ENCODE measurements around the gene ARNT2.
A peak's percentile ranks its signal among the peaks of the same experiment; 100 is the strongest.

Gene ARNT2

DNA sequence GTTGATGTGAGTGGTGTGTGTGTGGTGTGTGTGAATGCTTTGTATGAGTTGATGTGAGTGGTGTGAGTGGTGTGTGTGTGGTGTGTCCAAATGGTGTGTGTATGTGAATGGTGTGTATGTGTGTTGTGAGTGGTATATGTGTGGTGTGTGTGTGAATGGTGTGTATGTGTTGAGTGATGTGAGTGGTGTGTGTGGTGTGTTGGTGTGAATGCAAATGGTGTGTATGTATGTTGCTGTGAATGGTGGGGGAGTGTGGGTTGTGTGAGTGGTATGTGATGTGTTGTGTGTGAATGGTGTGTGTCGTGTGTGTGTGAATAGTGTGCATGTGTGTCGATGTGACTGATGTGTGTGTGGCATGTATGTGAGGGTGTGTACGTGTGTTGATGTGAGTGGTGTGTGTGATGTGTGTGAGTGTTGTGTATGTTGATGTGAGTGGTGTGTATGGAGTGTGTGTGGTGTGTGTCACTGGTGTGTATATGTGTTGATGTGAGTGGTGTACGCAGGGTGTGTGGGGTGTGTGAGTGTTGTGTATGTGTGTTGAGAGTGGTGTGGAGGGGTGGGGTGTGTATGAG, 40.6 kb downstream of the ARNT2 start:
- peak; percentile 15 for DNase-seq

DNA sequence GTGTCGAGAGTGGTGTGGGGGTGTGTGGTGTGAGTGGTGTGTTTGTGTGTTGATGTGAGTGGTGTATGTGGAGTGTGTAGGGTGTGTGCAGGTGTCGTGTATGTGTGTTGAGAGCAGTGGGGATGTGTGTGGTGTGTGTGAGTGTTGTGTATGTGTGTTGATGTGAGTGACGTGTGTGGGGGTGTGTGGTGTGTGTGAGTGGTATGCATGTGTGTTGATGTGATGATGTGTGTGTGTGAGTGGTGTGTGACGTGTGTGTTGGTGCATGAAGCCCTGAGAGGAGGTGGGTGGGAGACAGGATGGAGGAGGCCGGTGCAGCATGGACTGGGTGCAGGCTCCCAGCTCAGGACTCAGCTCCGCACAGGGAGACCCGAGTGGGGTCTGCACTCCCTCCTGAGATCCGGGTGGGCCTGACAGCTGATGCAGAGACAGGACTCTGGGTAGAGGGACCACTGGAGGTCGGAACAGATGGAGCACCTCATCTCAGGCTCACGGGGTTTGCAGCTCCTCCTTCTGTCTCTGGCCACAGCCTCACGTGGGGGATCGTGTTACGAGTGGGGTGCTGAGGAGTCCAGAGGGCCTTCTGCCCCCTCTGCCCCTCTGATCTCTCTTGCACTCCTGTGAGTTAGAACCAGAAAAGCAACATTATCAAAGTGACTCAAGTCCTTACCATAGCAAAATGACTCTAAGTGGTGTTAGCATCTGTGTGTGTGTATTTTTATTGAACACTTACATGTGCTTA, 41.3 kb downstream of the ARNT2 start:
- DNase-seq: peak; percentile 43

DNA sequence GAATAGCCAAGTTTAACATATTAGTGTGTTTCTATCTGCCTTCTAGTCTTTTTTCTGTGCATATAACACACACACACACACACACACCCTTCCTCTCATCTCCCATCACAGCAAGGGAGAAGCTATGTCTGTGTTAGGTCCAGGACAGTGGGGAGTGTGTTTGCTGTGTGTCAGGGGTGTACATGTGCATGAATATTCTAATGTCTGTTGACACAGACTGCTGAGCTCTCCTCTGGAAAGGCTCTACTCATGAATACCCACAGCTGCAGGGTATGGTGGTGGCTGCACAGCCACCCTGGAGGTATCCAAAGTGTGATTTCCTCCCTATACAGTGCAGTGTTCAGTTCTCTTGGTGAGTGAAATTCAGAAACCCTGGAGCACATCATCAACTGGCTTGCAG, 42.9 kb downstream of the ARNT2 start:
- no peak for DNase-seq

DNA sequence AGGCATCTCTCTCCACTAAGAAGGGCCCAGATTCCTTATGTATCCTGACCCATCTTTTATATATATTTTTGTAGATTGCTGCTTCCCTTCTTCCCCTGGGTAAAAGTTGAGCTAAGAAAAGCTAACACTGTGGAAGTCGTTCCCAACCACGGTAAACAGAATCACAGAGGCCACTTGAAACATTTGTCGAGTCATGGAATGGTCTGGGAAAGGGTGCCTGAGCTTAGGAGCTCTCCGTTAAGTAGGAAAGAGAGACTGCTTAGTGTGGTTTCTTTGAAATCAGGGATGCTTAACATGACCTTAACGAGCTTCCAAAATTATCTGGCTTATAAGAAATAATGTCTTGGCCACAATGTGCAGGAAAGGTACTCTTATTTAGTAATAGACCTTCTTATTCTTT, 45.6 kb downstream of the ARNT2 start:
- DNase-seq: no peak

DNA sequence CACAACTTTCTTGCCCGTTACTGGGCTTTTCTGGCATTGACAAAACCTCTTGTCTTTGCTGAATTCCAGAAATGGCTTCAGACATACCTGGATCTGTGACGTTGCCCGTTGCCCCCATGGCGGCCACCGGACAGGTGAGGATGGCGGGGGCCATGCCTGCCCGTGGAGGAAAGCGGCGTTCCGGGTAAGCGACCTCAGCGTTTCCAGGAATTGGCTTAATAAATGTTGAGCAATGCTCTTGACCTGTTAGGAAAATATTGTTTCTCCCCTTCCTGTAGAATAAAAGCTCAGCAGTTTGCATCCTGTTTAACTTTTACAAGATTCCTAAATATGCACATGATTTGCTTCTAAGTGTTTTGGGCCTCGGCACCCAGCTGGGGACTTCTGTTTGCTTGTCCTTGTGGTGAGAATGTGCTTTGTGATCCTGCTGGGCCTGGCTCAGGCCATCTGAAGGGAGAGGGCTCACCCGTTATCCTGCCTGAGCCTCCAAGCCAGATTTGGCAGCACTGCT, 46.7 kb downstream of the ARNT2 start:
- DNase-seq: no peak

DNA sequence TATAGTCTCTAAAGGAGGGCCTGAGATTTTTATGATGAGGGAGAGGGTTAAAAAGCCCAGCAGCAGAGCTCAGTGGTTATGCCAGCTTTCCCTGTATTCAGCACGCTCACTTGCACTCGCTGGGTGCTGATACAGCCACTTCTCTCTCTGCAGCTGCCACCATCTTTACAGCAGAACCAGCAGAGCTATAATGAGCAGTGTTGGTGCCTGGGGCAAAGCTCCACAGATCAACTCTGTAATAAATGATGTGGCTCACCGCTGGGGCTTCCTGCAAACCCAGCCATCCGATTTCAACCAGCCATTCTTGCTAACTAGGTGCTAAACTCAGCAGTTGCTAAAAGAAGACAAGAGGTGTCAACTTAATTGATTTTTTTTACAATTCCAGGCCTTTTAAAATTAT, 48.0 kb downstream of the ARNT2 start:
- DNase-seq: no peak

DNA sequence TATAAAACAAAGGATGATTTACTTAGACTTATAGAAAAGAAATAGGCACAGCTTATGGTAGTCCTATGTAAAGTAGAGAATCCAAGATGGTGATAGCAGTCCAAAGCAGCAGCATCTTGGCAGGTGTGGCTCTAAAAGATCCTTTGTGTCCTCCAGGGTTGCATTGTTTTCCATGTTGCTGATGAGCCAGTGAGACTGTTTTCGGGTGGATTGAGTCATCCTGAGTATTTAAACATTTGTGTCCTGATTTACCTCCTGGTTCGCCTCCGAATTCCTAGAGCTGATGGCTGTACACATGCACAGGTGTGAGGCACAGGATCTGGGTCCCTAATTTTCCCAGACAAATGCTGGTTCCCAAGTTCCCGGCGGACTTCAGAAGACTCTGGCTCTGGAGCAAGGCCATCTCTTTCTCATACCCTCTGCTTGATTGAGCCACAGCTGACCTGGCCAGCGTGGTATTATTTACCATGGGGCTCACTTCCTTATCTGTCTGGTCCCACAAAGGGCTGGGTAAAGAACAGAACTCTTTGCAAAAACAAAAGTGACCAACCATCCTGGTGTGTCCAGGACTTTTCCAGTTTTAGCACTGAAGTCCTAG, 51.0 kb downstream of the ARNT2 start:
- no peak for DNase-seq

DNA sequence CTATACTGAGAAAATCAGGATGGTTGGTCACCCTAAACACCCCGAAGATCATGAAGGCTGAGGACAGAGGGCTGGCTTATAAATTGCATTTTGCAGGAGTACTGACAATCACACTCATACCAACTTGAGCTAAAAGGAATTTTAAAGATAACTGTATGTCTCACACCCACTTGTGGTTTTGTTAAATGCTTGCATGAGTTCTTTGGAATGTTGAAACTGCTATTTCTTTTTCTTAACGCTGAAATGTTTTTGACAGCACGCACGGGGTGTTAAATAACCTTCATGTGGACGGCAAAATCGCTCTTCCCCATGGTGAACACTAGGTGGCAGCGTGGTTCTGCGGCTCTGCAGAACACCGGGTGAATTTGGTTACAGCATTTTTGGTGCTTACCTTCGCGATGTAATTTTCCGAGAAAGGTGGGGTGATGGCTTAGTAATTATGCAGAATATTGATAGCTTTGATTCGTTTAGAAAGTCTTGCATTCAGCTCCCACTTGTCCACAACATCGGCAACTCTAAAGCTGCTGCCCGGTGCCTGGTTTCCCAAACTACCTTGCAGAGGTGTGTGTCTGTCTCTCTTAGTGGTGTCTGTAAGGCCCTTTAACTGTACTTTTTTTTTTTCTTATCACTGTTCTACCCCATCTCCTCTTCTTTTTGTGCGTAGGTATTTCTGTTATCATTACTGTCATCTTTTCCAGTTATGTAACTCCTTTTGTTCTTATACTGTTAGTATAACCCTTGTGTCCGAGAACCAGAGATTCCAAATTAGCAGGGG, 51.7 kb downstream of the ARNT2 start:
- DNase-seq: peak; percentile 66

DNA sequence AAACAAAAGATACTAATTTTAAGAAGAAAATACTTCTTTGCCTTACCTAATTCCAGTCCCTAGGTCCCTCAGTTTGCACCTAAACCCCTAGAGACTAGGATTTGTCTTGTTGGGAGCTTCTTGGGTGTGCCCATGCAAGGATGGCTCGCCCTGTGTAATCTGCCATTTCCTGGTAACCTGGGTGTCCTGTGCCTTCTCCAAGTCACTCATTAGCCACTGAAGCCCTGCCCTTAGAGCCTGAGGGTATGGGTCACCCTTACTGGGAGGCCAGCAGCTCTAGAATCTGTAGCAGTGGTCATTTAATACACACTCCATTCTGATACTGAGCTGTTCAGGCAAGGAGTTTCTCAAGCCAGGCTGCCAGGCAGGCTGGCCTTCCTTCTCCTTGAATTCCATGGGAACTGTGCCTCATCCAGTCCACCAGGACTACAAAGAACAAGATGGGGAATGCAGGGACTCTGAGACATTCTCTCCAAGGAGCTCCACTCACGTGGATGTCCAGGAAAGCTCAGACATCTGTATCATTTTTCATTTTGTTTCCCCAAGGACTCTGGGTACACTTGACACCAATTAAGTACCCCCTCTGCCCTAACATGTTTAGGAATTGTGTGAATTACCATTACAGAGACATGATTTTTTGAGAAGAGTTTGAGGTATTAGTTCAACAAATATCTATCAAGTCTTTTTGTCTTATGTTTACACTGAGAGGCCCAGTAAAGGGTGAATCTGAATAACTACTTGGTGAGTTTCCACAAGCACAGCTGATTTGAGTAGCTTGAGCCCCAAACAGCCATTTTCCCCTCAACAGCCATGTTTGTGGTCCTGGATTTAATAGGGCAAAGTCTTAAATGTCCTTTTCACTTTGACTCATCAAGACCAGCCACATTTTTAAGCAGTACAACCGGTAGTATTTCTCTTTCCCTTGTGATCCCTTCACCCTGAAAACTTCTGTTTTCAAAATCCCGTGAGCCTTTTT, 52.6 kb downstream of the ARNT2 start:
- DNase-seq: no peak

DNA sequence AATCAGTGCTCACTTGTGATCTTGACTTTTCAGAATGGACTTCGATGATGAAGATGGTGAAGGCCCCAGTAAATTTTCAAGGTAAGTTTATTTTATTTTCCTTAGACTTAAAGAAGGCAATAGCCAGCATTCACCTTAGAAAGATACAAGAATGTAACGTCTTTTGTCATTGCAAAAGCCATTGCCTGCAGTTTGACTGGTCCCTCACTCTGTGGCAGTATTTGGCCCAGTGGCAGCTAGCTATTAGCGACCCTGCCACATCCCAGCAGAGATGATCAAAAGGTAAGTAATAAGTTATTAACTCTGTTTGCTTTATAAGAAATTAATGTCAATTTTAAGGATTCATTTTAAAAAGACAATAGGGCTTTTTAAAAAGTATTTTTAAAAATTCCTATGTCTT, 53.7 kb downstream of the ARNT2 start:
- no peak for DNase-seq

DNA sequence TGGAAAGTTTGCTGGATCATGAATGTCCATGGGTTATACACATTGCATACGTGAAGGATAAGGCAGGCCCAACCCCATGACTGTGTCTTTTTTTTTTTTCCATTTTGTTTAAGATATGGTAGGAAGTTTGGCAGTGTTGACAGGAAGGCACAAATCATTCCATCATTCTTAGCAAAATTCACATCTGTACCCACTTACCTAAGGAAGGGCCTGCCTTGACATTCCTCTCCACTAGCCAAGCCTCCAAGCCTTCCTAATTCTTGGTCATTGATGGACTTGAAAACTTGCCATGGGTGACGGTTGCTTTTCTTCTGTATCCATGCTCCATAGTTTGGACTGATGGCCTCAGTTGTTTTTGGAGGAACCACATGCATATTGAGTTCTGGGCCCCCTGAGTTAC, 54.4 kb downstream of the ARNT2 start:
- no peak for DNase-seq

DNA sequence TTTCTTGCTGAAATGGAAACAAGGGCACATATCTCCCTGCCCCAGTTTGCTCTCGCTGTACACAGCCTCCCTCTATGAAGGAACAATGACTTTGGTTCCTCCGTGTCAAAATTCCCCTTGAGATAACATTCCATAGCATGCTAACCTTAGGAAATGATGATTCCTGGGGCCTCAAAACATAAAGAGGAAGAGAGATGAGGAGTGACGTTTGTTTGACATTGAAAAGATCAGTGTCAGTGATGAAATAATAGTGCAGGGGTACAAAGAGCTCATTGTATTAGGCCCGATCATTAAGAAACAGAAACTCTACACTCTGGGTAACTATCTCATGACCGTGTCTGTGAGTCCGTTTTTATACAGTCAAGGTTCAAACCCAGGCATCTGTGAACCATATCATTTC, 55.2 kb downstream of the ARNT2 start:
- no peak for DNase-seq

DNA sequence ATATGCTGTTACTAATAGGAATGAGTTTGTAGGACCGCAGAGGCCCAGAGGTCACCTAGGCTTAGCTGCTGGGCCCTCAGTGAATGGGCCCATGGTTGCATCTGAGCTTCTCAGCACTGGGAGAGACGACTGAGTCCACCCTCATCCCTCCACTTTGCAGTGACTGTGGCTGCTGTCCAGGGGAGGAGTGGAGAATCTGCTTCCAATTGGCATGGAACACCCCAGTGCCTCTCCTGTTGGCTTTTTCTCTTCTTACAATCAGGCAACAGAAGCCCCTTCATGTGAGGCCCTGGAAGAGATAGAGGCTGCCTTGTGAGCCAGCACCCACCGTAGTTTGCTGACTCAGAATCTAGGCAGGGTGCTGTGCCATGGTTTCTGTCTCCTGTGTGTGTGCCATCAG, 55.6 kb downstream of the ARNT2 start:
- DNase-seq: no peak

DNA sequence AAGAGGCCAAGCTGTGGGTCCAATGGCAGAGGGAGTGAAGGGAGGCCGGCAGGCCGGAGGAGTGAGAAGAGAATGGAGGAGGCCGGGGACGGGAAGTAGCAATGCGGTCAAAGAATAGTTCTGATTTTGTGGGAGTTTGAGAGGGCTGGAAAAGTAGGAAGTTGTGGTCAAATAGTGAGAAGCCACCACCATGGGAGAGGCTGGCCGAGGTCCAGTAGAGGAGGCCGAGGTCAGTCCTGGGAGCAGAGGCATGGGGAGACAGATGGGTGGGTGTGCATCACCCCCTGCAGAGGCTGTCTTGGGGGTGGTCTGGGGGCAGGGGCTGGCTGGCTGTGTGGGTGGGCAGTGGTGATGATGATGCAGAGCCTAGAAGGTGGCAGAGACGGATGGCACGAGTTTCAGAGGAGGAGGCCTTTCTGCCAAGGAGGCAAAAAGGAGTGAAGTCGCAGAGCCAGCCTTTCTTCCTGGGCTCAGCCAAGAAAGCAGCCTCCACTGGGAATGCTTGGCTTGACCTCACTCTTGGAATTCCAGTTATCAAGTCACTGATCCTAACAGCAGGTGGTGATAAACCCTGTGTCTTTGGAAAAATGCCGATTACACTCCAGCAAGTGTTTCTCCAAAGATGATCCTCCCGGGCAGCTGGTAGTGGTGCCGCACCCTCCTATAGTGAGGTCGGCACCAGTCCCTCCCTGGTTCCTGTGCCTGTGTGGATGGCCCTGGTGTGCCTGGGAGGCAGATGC, 57.3 kb downstream of the ARNT2 start:
- no peak for DNase-seq

DNA sequence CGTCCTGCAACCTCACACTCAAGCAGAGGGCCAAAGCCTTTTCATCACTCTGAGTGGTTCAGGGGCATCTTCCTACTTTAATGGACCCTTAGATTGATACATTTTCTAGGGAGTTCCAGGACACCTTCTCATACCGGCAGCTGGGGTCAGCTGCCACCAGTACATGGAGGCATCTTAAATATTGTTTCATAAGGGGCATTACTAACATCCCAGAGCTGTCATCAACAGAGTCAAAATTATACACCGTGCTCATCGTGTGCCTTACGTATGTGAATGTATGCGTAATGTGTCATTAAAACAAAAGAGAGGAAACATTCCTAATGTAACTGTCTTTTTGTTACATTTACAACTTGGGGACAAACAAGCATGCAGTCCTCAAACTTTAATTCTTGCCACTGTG, 57.9 kb downstream of the ARNT2 start:
- DNase-seq: no peak

DNA sequence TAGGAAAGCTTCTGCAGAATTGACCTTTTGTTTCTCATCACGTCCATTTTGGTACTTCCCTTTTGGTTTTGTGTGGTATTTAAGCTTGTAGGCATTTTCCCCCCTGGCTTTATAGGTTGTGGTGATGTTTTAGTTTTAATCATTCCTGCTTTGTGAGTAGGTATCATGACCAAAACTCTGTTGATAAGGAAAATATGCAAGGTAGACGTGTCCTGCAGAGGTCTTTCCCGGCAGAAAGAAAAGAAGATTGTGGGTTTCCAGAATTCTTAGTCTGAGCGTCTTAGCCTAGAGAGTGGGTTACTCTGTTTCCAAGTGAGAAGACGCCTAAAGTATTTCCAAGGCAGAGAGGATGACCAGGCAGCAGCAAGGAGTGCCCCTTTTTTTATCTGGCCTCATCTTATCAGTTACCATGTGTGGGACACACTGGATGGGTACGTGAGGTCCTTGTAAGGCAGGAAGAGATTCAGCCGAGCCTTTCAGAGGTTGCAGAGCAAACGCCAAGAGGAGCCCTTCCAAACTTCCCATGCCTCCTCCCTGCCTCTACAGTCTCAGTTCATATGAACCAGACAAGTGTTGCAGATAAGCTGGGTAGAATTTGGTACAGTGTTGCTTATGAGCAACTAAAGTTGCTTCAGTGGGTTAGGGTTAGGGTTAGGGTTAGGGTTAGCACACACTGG, 58.8 kb downstream of the ARNT2 start:
- DNase-seq: no peak

DNA sequence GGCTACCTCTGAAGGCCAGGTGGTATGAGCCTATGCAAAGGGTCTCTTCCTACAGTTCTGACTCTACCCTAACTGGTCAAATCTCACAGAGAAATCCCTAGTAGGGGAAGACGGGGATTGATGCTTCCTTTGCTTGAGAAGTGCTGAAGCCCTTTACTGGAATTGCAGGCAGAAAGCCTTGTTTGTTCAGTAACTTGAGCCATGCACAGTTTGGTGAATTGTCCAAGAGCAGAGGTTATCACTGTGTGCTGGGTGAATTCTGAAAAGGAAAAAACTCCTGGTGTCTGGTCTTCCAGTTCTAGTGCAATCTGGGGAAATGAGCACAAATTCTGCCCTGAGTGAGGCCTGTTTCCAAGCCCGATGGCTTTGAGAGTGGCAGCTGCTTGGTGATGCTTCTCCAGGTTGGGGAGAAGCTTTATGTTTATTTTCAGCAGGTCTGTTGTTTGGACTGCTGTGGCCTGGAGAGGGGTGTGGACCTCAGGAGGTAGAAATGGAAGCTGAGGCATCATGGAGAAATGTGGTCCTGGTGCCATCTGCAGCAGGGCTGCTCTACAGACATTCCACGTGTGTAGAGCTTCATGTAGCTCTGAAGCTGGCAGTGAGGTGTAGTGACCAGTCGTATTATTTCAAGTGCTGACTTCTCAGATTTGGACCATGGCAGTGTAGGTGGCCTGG, 60.9 kb downstream of the ARNT2 start:
- no peak for DNase-seq

DNA sequence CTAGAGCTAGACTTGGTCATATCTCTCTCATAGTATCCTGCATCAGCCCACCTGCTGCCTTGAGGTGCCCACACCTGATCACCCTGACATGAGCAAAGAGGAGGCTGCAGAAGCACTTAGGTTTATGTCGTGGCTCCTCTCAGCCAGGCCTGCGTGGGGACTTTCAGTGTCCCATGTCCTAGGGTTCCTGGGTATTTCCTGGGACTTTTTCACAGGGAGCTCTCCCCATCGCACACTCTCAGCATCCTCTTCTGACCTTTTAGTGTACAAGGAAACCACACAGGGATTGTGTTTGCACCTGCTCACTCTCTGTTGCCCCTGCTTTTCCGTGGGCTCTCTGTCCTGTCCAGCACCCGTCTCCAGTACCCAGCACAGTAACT, 61.4 kb downstream of the ARNT2 start:
- no peak for DNase-seq

DNA sequence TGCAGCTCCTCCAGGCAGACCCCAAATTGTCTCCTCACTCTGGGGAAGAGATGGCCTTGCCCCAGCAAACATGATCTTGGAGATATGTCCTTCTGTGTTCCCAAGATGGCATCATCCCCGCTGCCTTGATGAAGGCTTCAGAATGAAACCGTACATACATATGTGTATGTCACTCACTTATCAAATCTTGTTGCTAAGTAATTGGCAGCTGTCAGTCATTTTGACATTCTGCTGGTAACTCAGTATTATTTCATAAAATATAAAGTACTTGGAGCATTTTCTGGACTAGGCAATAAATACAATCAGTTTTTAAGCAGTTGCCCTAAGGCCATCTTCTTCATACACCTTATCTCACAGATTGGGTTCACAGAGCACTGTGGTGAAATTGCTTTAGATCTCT, 62.4 kb downstream of the ARNT2 start:
- no peak for DNase-seq

DNA sequence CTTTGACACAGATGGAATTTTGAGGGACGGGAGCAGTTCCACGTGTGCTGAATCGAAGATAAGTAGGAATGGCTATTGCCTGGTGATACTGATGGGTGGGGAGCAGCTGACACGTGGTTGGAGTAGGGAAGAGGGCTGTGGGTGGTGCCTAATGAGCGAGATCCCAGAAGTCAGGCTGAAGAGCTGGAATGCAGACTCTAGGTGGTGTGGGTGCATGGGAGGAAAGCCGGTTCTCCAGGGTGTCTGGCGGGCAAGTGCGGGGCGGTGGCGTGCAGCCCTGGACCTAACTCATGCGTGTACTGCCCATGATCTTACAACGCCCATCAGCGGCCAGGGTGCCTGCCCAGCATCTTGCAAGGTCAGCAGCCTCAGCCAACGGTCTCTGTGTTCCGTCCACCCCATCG, 63.1 kb downstream of the ARNT2 start:
- no peak for DNase-seq

DNA sequence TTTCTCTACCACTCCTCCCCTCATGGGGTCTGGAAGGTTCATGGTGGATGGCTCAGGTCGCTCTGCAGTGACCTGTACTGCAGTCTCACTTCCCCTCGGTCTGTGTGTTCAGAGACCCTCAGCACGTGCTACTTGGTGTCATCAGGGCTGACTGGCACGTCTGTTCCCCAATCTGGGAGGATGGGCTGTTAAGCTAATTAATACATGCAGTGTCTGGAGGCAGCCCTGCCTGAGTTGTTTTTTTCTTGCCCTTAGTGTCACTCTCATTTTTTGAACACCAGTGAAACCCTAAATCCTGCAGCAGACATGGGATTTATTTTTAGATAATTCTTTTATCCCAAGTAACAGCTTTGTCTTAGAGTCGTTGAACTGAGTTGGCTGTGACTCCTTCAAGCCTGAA, 64.6 kb downstream of the ARNT2 start:
- no peak for DNase-seq

Measured in islet precursor cell (in vitro differentiated cells).